GM18867 (cell line): ENCODE data around the gene NUP188.
"Not testable (repeated sequence)": the region's sequence is repeated elsewhere in the genome, so short reads cannot be mapped to it uniquely, and the experiment has no call there.

Experiments
- ATAC-seq: cut with Tn5 transposase; IDR thresholded peaks from one replicate; pipeline ENCODE4 v1.9.1; 2021; ENCODE audit warnings: mild to moderate bottlenecking, moderate library complexity; ENCODE audit not compliant: unreplicated experiment

NUP188 gene

DNA sequence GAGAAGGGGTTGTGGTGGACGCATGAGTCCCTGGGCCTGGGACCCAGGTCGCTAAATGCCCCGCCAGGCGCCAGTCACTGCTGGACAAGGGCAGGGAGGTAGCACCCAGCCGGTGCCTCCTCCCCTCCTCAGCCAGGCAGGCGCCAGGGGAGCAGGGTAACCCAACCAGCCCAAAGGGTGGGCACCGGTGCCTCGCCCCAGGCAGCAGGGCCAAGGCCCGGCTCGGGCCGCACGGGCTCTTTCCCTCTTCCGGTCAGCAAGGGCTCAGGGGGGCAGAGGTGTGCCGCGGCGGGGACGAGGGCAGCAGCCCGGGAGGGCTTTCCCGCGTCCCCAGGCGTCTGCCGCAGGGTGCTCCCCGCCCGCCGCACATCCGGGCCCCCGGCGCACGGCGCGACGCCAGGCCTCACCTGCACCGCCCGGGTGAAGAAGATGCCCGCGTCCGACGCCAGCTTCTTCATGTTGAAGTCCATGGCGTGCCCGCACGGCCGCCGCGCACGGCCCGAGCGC lies 80.2 kb downstream of the NUP188 start:
- peak; percentile 31 for ATAC-seq

DNA sequence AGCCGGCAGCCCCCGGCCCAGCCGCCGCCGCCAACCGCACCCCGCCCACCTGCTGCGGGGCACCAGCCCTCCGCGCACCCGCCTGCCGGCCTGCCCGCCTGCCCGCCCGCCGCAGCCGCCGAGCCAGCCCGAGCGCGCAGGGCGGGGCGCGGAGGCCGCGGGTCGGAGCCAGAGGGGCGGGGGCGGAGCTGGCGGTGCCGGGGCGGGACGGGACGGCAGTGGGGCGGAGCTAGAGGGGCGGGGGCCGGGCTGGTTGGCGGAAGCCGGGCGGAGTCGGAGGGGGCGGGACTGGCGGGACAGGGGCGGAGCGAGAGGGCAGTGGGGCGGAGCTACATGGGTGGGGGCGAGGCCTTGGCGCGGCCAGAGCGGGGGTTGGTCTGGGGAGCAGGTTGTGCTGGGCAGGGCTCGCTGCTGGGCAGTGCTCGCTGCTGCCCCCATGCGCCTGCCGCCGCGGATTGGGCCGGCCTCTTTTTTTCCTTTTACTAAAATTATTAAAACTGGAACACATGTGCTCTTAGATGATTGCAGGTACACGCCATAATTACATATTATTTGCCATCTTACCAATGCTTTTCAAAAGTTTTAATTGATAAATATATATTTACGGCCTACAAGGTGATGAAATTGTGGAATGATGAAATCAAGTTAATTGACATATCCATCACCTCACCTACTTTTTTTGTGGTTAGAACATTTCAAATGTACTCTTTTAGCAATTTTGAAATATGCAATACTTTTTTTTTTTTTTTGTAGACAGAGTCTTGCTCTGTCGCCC lies 80.9 kb downstream of the NUP188 start, which contains the start of gene SH3GLB2:
SH3GLB2 (minus strand) TSS at position 140 of the 775 bp plus-strand sequence. CDS start 177 bp downstream, outside the sequence.
- ATAC-seq: peak; percentile 72

DNA sequence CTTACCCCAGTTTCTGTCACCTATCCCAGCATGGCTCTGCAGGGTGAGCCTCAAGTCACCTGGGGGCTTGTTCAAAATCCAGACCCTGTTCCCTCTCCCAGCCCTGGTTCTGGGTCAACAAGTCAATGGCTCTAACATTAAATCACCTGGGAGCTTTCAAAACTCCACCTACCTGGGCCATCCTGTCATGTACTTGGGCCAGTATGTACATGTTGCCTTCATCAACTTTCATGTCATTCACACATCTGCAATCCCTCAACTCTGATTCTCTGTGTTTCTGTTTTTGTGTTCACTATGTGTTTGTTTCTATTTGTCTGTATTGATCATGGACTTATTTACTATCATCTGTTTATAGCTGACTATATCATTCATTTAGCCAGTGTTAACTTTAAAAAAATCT lies 82.7 kb downstream of the NUP188 start:
- no peak for ATAC-seq

DNA sequence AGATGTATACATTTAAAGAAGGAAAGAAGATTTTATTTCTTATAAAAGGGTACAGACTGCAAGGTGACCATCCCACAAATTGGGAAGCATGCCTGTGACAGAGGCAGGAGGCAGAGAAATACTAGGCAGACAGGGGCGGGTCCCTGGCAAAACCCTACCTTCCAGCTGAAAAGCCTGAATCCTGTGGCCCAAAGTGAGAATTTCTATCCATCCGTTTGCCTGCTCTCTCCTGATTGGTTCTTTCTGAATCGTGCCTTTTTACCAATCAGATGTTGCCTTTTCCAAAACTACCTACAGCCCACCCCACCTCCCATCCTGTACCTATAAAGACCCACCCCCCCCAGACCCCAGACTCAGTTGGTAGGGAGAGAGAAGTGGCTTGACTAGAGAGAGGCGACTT lies 84.0 kb downstream of the NUP188 start:
- no peak for ATAC-seq

DNA sequence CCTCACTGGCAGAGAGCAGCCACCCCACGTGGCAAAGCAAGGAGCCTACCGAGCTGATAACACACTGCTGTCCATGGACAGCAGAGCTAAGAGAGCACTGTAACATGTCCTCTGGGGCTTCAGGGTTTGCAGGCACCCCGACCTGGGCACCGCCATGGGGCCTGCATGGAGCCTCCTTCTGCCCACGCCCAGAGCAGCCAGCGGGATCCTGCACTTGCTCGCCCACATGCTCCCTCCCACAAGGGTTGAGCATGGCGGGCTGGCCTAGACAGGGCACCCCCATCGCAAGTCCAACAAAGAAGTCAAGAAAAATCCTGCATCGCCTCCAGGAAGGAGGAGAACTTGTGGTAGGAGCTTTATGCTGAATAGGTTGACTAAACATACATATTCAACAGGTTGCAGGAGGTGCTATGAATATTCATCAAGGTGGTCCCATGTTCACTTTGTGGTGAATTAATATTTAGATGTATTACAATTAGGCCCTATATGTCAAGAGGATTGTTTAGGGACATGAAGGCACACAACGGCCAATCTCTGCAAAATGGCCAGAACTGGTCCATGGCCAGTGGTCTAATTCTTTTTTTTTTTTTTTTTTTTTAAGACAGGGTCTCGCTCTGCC lies 85.2 kb downstream of the NUP188 start:
- ATAC-seq: no peak

DNA sequence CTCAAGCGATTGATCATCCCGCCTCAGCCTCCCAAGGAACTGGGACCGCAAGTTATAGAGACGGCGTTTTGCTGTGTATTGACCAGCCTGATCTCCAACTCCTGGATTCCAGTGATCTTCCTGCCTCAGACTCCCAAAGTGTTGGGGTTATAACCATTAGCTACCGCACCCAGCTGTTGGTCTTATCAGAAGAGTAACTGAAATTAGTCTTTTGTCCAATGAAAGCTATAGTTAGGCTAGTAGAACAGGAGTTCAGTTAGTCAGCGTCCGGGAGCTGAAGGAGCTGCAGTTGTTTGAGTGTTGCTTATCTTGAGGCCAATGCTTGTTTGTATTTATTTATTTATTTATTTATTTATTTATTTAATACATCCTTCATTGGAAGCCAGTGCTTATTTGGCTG lies 85.7 kb downstream of the NUP188 start:
- ATAC-seq: no peak

DNA sequence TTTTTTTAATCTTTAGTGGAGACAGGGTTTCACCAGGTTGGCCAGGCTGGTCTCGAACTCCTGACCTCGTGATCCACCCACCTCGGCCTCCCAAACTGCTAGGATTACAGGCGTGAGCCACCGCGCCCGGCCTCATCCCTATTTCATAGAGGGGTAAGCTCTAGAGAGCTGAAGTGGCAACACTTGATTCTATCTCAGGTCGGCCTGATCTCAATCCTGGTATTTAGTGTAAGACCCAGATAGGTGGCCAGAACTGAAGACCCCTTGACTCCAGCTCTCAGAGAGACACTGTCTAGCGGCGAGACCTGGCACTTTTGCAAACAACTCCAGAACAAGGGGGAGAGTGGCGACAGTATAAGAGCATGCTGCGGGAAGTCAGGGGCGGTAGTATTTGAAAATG lies 88.3 kb downstream of the NUP188 start:
- ATAC-seq: not testable (repeated sequence)

DNA sequence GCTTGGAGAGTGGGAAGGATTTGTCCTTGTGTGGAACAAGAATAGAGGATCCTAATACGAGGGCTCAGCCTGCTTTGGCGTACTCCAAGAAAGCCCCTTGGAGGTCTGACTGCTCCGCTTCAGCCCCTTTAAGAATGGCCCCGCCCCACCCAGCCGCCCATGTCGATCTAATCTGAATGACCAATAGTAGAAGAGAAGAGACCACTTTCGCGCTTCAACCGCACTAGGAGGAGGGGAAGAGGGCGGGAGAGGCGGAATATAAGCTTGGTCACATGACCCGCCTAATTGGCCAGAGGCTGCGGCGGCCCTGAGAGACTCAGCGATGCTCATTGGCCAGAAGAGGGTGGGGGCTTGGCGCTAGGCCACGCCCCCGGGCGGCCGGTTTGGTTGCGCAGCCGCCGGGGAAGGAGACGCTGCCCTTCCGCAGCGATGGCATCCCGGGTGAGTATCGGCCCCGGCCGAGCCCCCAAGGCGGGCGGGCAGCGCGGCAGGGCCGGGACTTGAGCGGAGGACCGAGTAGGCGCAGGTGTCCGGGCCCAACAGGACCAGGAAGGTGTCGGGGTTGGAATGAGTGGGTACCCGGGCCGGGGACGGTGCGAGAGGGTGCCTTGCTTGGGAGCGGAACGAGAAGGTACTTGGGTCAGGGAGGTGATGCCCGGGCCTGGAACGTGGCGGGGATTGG lies 88.9 kb downstream of the NUP188 start, which contains the start of gene MIGA2:
MIGA2 (plus strand) TSS at position 386 of the 682 bp plus-strand sequence. CDS start 3,969 bp downstream, outside the sequence.
- ATAC-seq: peak; percentile 94

DNA sequence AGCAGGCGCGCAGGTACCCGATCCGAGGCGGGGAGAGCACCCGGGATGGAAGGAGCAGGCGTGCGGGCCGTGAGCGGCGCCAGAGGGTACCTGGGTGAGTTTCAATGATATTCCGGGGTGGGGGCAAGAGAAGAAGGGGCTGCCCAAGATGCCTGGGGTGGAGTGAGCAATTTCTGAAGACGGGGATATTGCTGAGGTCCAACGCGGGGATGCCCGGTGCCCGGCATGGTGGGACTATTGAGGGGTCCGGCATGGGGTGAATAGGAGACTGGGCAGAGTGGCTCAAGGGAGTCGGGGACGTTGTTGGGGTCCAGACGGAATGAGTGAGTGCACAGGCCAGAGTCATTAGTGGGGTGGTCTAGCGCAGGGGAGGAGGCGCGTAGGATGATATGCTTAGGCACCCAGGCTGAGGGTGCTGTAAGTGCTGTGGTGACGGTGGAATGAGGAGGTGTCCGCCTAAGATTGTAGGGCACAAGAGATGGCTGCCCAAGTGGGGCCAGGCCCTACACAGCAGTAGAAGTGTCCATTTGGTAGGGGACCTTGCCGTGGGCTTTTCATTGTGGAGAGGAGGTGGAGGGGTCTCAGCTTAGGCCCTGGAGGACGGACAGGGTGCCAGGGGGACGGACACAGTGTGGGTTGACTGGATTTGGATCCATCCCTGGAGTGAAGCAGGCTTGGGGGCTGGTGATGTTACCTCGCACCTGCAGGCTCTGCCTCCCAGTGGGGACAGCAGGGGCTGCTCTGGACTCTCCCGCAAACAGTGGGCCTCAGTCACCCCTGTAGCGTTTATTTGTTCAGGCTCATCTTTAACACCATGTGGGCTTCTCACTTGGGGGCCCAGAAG lies 89.6 kb downstream of the NUP188 start:
- no peak for ATAC-seq

DNA sequence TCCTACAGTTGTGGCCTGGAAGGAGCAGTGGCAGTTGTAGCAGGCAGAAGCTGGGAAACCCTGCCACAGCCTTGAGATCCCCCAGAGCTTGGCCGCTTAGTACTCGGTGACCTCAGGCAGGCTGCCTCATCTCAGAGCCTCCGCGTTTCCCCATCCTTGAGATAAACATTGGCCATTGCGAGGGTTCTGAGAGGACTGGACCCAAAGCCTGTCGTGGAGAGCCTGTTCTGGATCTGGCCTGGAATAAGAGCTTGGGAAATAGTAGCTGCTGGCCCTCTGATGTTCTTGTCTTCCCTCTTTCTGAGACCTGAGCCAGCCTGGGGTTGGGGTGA lies 90.2 kb downstream of the NUP188 start:
- ATAC-seq: no peak

DNA sequence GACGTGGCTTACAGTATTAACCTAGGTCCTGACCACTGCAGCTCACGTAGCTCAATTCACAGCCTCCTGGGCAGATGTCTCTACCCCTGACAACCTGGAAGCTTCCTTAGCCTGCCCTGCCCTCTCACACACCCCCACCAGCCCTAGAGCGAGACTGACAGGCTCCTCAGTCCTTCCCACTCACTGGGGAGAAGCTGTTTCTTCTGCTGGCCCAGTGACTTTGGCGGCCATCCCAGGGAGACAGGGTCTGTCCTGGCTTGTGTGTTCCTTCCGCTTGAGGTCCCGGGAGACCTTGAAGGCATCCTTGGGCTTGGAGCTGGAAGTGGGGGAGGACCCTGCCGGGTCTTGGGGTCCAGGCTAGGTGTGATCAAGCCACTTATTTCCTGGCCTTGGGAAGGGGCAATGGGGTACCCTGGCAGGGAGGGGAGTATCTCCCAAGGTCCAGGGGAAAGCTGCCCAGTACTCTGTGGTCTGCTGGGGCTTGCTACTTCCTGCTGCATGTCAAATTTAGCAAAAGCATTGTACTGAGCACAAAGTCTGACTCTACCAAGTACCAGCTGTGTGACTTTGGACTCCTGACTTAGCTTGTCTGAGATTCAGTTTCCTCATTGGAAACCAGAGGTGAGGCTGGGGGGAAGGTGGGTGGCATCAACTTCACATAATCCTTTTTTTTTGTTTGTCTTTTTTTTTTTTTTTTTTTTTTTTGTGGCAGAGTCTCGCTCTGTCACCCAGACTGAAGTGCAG lies 90.8 kb downstream of the NUP188 start:
- no peak for ATAC-seq

DNA sequence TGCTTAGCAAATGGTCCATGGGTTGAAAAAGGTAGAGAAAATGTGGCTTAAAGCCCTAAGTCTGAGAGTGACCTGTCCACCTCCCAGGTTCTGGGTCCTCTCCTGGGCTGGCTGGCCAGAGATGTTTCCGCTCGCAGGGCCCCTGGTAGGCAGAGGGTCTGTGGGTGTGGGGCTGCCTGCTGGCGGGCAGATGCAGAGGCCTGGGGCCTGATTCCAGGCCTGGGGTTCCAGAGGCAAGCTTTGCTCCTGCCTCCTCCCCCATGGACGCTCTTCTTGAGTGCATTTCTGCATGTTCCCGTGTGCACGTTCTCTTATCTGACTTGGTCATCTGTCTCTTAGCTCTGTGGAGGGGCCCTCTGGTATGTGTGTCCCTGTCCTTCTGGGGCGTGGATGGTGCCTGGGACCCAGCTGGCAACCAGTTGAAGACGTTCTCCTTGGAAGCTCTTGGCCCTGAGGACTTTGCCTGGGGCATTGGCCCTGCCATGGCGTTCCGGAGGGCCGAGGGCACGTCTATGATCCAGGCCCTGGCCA lies 92.7 kb downstream of the NUP188 start:
- ATAC-seq: no peak

DNA sequence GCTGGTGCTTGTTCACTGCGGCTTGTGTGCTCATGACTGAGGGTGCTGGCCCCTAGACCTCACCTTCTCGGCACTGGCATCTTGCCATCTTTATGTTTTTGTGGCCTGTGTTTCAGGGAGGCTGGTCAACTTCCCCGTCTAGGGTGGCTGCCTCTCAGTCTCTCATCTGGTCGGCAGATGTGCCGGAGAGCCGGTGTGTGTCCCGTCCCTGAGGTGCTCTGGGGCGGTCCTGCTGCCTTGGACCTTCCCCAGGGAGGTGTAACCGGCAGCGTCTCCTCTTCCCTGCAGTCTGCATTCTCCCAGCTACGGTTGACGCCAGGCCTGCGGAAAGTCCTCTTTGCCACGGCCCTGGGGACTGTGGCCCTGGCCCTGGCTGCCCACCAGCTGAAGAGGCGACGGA lies 94.5 kb downstream of the NUP188 start:
- no peak for ATAC-seq

DNA sequence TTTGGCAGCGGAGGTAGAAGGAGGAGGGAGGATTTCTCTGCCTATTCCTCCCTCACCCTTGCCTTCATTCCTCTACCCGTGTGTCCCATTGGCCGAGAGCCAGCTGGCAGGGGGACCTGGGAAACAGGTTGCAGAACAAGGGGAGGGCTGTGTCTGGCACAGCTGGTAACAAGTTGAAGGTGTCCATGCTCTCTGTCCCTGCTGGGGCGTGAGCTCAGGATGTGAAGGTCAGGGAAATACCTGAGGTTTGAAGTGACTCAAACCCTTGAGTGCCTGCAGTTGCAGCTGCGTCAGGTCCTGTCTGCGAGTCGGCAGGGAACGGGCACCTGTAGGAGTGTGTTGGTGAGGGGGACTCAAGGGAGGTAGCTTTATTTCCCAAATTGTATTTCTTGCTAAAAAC lies 105.1 kb downstream of the NUP188 start:
- no peak for ATAC-seq

DNA sequence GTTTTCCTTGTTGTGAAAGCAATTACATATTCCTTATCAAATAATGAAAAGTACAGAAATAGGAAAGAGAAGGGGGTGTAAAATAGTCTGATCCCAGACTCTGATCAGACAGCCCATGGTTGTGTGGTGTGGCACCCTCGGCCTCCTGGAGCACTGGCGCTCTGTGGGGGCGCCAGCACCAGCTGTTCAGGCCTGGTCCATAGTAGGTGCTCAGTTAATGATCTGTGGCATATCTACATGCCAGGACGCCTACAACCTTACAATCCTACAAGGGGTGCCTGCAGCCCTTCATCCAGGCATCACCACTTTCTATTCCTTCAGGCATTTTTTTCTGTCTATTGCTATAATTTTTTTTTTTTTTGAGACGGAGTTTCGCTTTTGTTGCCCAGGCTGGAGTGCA lies 105.5 kb downstream of the NUP188 start:
- no peak for ATAC-seq

DNA sequence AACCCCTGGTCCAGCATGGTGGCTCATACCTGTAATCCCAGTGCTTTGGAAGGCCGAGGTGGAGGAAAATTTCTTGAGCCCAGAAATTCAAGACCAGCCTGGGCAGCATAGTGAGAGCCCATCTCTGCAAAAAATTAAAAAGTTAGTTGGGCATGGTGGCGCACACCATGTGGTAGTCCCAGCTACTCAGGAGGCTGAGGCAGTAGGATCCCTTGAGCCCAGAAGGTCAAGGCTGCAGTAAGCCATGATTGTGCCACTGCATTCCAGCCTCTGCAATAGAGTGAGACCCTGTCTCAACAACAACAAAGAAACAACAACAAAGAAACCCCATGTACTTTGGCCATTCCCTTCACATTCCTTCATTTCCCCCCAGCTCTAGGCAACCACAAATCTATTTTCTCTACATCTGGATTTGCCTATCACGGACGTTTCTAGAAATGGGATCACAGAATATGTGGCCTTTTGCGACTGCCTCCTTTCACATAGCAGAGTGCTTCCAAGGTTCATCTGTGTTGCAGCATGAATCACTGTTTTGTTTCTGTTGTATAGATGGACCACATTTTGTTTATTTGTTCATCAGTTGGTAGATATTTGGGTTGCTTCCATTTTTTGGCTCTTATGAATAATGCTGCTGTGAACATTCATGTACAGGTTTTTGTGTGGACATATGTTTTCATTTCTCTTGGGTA lies 106.8 kb downstream of the NUP188 start:
- ATAC-seq: no peak
